ENCODE results near the gene ADAMTS13.

DNA sequence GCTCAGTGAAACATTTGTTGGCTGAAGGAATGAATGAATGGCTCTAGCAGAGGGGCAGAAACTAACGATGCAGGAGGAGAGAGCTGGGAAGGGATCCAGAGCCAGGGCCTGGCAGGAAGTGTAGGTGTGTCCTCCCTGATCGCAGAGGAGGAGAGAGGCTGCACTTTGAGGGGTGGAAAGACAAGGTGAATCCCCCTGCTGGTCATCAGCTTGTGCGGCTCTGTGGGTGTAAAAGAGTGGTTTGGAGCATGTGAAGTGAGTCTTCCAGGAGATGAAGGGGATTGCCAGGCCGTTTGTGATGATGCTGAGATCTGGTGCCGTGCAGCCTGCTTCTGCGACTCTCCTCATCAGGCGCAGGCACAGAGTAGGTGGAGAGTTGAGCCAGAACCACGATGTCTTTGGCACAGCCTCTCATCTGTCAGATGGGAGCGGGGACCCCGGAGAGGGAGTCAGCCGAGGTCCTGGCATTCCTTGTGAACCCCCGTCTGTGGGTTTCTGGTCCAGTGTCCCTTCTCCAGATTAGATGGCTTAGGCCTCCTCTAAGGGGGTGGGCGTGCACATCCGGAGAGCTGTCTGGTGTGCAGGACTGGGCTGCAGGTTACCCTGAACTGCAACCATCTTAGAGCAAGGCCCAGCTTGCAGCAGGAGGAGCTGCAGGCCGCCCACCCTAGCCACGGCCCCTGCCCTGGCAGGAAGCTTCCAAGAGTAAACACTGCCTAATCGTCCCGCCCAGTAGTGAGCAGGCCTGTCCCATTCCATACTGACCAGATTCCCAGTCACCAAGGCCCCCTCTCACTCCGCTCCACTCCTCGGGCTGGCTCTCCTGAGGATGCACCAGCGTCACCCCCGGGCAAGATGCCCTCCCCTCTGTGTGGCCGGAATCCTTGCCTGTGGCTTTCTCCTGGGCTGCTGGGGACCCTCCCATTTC, at the start of gene ADAMTS13:
- TF ChIP-seq, protein P1, sequence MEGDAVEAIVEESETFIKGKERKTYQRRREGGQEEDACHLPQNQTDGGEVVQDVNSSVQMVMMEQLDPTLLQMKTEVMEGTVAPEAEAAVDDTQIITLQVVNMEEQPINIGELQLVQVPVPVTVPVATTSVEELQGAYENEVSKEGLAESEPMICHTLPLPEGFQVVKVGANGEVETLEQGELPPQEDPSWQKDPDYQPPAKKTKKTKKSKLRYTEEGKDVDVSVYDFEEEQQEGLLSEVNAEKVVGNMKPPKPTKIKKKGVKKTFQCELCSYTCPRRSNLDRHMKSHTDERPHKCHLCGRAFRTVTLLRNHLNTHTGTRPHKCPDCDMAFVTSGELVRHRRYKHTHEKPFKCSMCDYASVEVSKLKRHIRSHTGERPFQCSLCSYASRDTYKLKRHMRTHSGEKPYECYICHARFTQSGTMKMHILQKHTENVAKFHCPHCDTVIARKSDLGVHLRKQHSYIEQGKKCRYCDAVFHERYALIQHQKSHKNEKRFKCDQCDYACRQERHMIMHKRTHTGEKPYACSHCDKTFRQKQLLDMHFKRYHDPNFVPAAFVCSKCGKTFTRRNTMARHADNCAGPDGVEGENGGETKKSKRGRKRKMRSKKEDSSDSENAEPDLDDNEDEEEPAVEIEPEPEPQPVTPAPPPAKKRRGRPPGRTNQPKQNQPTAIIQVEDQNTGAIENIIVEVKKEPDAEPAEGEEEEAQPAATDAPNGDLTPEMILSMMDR (conservative IDR thresholded peaks at IDR 0.05 in 1 of 2, IDR thresholded peaks at IDR 0.05 in 1 of 2; ENCODE audit: low read depth in 1 of 2, low read length in 2 of 2) = no peak
- TF ChIP-seq EZH2 (IDR thresholded peaks at IDR 0.05; ENCODE audit: low read length, missing control alignments) = no peak
